NCI-H2171 treated with DMSO at 0.1 percent for 48 hours (cell line): ENCODE results near the gene MSL3B.
"Not testable (repeated sequence)": the region's sequence is repeated elsewhere in the genome, so short reads cannot be mapped to it uniquely, and the experiment has no call there.

ENCODE experiments used
- DNase-seq: peaks from one replicate; lab custom pipeline; 2025; lab: John Stamatoyannopoulos, UW

MSL3B gene

GRCh38 chr2:233867993-233868532, at the start of gene MSL3B:
MSL3B (minus strand) TSS chr2:233868386.
- peak; percentile 63 for DNase-seq

- DNase-seq = no peak
Observed at GRCh38 chr2:233917116-233917515, 48.9 kb upstream of the MSL3B start, which contains the start of gene TRPM8. TRPM8 (plus strand) TSS chr2:233917373; CDS start chr2:233926538, 9,165 bp downstream.

- DNase-seq = peak; percentile 14
Observed at GRCh38 chr2:233915128-233915527, 46.9 kb upstream of the MSL3B start.

- no peak for DNase-seq
Observed at GRCh38 chr2:233912691-233913423, 44.7 kb upstream of the MSL3B start.

GRCh38 chr2:233907627-233908026, 39.4 kb upstream of the MSL3B start:
- no peak for DNase-seq

- no peak for DNase-seq
Observed at GRCh38 chr2:233905945-233906344, 37.8 kb upstream of the MSL3B start.

GRCh38 chr2:233901884-233902283, 33.7 kb upstream of the MSL3B start:
- DNase-seq = no peak

- no peak for DNase-seq
Observed at GRCh38 chr2:233901367-233901766, 33.2 kb upstream of the MSL3B start.

- not testable (repeated sequence) for DNase-seq
Observed at GRCh38 chr2:233896253-233896652, 28.1 kb upstream of the MSL3B start.

- DNase-seq = no peak
Observed at GRCh38 chr2:233892793-233893192, 24.6 kb upstream of the MSL3B start.

GRCh38 chr2:233882353-233882752, 14.2 kb upstream of the MSL3B start:
- DNase-seq = no peak

- DNase-seq = not testable (repeated sequence)
Observed at GRCh38 chr2:233872125-233872524, 3.9 kb upstream of the MSL3B start.

GRCh38 chr2:233871432-233871831, 3.2 kb upstream of the MSL3B start:
- DNase-seq = no peak

- DNase-seq = no peak
Observed at GRCh38 chr2:233866479-233866878, 1.7 kb downstream of the MSL3B start.

- no peak for DNase-seq
Observed at GRCh38 chr2:233865838-233866237, 2.3 kb downstream of the MSL3B start.

- DNase-seq = no peak
Observed at GRCh38 chr2:233862261-233862768, 5.9 kb downstream of the MSL3B start.

- DNase-seq = no peak
Observed at GRCh38 chr2:233858331-233858730, 9.9 kb downstream of the MSL3B start.

GRCh38 chr2:233857511-233858141, 10.6 kb downstream of the MSL3B start:
- no peak for DNase-seq

- no peak for DNase-seq
Observed at GRCh38 chr2:233856184-233856583, 12.0 kb downstream of the MSL3B start.

- DNase-seq = no peak
Observed at GRCh38 chr2:233855345-233855744, 12.8 kb downstream of the MSL3B start.

- peak; percentile 89 for DNase-seq
Observed at GRCh38 chr2:233854241-233854981, 13.8 kb downstream of the MSL3B start, which contains the start of gene HJURP. HJURP (minus strand) TSS chr2:233854535; CDS start chr2:233854500, 35 bp downstream.

GRCh38 chr2:233853883-233854240, 14.3 kb downstream of the MSL3B start:
- DNase-seq = no peak
